HEK293T (cell line): ENCODE results near the gene SPOCD1.

Experiments used
- ARNT ChIP-seq: fragments of 450-650 bp; IDR thresholded peaks from 2 replicates; pipeline ENCODE4 v1.6.1; 2017; ENCODE audit warnings: mild to moderate bottlenecking
- BHLHE40 ChIP-seq: fragments of 450-650 bp; IDR thresholded peaks from 2 replicates; pipeline ENCODE4 v1.6.1; 2016; ENCODE audit warnings: mild to moderate bottlenecking, moderate library complexity, borderline replicate concordance
- CTBP1 ChIP-seq: fragments of 450-650 bp; IDR thresholded peaks from 2 replicates; pipeline ENCODE4 v1.6.1; 2016; ENCODE audit warnings: borderline replicate concordance
- ELF4 ChIP-seq: fragments of 450-650 bp; IDR thresholded peaks from 2 replicates; pipeline ENCODE4 v1.6.1; 2017; ENCODE audit warnings: antibody characterized with exemption
- FOXA1 ChIP-seq: fragments of 450-650 bp; IDR thresholded peaks from 2 replicates; pipeline ENCODE4 v1.6.1; 2016; ENCODE audit warnings: mild to moderate bottlenecking
- FOXM1 ChIP-seq: fragments of 450-650 bp; IDR thresholded peaks from 2 replicates; pipeline ENCODE4 v1.6.1; 2017; ENCODE audit warnings: mild to moderate bottlenecking, borderline replicate concordance
- HDGF ChIP-seq: fragments of 450-650 bp; IDR thresholded peaks from 2 replicates; pipeline ENCODE4 v1.6.1; 2017; ENCODE audit warnings: antibody characterized with exemption, borderline replicate concordance
- SP1 ChIP-seq: fragments of 450-650 bp; IDR thresholded peaks from 2 replicates; pipeline ENCODE4 v1.6.1; 2017
- TF ChIP-seq, protein P1 (sequence below): fragments of 450-650 bp; IDR thresholded peaks from 2 replicates; pipeline ENCODE4 v1.6.1; 2016

DNA sequence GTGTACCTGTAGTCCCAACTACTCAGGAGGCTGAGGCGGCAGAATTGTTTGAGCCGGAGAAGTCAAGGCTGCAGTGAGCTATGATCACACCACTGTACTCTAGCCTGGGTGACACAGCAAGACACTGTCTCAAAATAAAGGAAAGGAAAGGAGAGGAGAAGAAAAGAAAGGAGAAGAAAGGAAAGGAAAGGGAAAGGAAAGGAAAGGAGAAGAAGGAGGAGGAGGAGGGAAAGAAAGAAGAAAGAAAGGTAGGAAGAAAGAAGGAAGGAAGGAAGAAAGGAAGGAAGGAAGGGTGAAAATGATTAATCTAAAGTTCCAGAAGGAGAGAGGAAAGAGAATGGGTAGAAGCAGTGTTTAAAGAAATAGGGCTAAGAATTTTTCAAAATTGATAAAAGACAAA is 12.2 kb downstream of the SPOCD1 start:
- TF ChIP-seq CTBP1 (no peak), SP1 (no peak), HDGF (no peak), BHLHE40 (no peak), FOXA1 (no peak), ARNT (no peak), FOXM1 (no peak), ELF4 (no peak)
- TF ChIP-seq, protein P1, sequence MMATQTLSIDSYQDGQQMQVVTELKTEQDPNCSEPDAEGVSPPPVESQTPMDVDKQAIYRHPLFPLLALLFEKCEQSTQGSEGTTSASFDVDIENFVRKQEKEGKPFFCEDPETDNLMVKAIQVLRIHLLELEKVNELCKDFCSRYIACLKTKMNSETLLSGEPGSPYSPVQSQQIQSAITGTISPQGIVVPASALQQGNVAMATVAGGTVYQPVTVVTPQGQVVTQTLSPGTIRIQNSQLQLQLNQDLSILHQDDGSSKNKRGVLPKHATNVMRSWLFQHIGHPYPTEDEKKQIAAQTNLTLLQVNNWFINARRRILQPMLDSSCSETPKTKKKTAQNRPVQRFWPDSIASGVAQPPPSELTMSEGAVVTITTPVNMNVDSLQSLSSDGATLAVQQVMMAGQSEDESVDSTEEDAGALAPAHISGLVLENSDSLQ: no peak
